Jurkat, Clone E6-1 (cell line): Measurements from ENCODE around the gene EHBP1.

Experiments used
- DNase-seq: peaks from one replicate; pipeline ENCODE4 v3.0.0-alpha.2; 2011; ENCODE audit warnings: low read depth, low spot score
- H3K4me3 ChIP-seq: 2 replicates; pipeline ENCODE4 v1.5.1; 2011; ENCODE audit warnings: mild to moderate bottlenecking, low read length, control low read depth, moderate library complexity

EHBP1 gene

GRCh38 chr2:62968168-62968567, 262.7 kb downstream of the EHBP1 start:
- H3K4me3 ChIP-seq: no peak overlapping the region
- no peak for DNase-seq

- no peak overlapping the region for H3K4me3 ChIP-seq
- no peak for DNase-seq
These were observed 263.2 kb downstream of the EHBP1 start for GRCh38 chr2:62968668-62969067.

- no peak for DNase-seq
- no peak overlapping the region for H3K4me3 ChIP-seq
These were observed 266.4 kb downstream of the EHBP1 start for GRCh38 chr2:62971936-62972335.

- H3K4me3 ChIP-seq: no peak overlapping the region
- no peak for DNase-seq
These were observed 267.1 kb downstream of the EHBP1 start for GRCh38 chr2:62972601-62973000.

- DNase-seq: no peak
- no peak overlapping the region for H3K4me3 ChIP-seq
These were observed 269.5 kb downstream of the EHBP1 start for GRCh38 chr2:62974999-62975398.

- H3K4me3 ChIP-seq: no peak overlapping the region
- DNase-seq: no peak
These were observed 286.1 kb downstream of the EHBP1 start for GRCh38 chr2:62991605-62992004.

GRCh38 chr2:62992561-62992960, 287.0 kb downstream of the EHBP1 start:
- DNase-seq: no peak

GRCh38 chr2:62994206-62994605, 288.7 kb downstream of the EHBP1 start:
- DNase-seq: no peak
- H3K4me3 ChIP-seq: no peak overlapping the region

More at GRCh38 chr2:62992561-62992960, 287.0 kb downstream of the EHBP1 start:
- no peak overlapping the region for H3K4me3 ChIP-seq

- no peak for DNase-seq
- no peak overlapping the region for H3K4me3 ChIP-seq
These were observed 291.1 kb downstream of the EHBP1 start for GRCh38 chr2:62996534-62997186.

GRCh38 chr2:62998949-62999348, 293.4 kb downstream of the EHBP1 start:
- no peak for DNase-seq
- no peak overlapping the region for H3K4me3 ChIP-seq

GRCh38 chr2:62999905-63000304, 294.4 kb downstream of the EHBP1 start:
- DNase-seq: no peak
- H3K4me3 ChIP-seq: no peak overlapping the region

- no peak for DNase-seq
- no peak overlapping the region for H3K4me3 ChIP-seq
These were observed 295.3 kb downstream of the EHBP1 start for GRCh38 chr2:63000801-63001200.

GRCh38 chr2:63001576-63001975, 296.1 kb downstream of the EHBP1 start:
- H3K4me3 ChIP-seq: no peak overlapping the region
- DNase-seq: no peak

GRCh38 chr2:63003351-63003750, 297.8 kb downstream of the EHBP1 start:
- no peak overlapping the region for H3K4me3 ChIP-seq
- DNase-seq: no peak

GRCh38 chr2:63007813-63008458, 302.4 kb downstream of the EHBP1 start:
- H3K4me3 ChIP-seq: no peak overlapping the region
- DNase-seq: no peak

- no peak overlapping the region for H3K4me3 ChIP-seq
- DNase-seq: no peak
These were observed 303.3 kb downstream of the EHBP1 start for GRCh38 chr2:63008838-63009237.

GRCh38 chr2:63009490-63009889, 304.0 kb downstream of the EHBP1 start:
- no peak overlapping the region for H3K4me3 ChIP-seq
- no peak for DNase-seq

- DNase-seq: no peak
These were observed 307.0 kb downstream of the EHBP1 start for GRCh38 chr2:63012541-63012940.

GRCh38 chr2:63013438-63013837, 307.9 kb downstream of the EHBP1 start:
- DNase-seq: no peak
- no peak overlapping the region for H3K4me3 ChIP-seq

More at GRCh38 chr2:63012541-63012940, 307.0 kb downstream of the EHBP1 start:
- H3K4me3 ChIP-seq: no peak overlapping the region

GRCh38 chr2:63015389-63015788, 309.9 kb downstream of the EHBP1 start:
- H3K4me3 ChIP-seq: no peak overlapping the region
- no peak for DNase-seq

GRCh38 chr2:63018439-63018838, 312.9 kb downstream of the EHBP1 start:
- H3K4me3 ChIP-seq: no peak overlapping the region
- no peak for DNase-seq
